GM18502 (cell line): ENCODE results near the gene GSTO2.
"Not testable (repeated sequence)": the region's sequence is repeated elsewhere in the genome, so short reads cannot be mapped to it uniquely, and the experiment has no call there.

Experiments
- ATAC-seq: cut with Tn5 transposase; IDR thresholded peaks from one replicate; pipeline ENCODE4 v1.9.1; 2021; ENCODE audit warnings: mild to moderate bottlenecking; ENCODE audit not compliant: unreplicated experiment, poor library complexity

GSTO2 gene

DNA sequence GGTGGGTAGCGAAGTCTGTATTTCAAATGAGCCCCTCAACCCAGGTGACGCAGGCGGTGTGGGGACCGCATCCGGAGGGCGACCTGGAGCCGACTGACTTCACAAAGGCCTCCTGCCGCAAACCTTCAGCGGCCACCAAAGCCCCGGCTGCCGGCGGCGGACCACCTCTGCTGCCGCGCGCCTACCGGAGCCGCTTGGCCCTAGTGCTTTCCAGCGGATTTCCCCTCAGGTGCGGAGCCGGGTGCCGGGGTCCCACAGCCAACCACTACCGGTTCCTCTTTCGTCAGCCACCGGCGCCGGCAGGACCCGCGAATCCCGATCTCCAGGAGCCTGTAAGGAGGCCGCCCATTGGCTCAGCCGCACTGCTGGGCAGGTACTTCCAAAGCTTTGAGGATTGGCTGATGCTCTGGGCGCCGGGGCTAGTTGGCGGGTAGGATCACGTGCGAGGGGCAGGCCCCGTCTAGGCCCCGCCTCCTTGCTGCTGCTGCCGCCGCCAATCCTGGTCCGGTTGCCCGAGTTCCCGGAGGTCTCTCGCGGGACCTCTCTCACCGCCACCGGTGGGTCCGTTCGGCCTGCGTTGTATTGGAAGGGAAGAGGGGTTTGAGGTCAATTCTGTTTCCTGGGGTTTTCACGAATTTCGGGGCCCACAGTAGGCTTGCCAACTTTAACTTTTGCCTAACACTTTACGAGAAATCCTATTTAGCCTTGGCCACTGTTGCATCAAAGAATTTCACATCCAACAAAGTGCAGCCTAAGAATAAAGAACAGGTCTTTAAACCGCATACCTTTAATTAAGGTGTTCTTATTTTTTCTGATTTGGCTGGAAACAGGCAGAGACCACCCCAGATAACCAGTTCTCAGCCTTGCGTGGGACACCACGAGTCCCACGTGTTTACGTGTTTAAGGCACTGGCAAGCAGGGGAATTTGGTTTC lies at the start of gene GSTO2:
GSTO2 (plus strand) TSS at position 472 of the 933 bp plus-strand sequence. CDS start 5,732 bp downstream, outside the sequence.
- ATAC-seq = peak; percentile 99

DNA sequence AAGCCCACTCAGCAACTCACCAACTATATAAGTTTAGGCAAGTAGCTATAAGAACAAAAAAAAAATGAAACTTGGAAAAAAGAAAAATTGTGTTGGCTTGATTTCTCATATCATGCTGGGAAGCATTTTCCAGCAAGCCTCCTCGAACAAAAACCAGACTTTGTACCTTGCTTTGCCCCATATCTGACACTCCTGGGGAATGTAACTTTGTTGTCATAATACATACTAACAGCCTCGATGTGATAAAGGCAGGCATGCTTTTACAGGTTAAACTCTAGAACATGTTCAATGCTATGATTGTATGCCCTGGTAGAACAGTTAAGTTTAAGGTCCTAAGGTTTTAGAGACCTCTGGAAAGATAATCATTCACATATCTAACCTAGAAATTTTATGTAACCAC lies 48.5 kb upstream of the GSTO2 start:
- ATAC-seq = no peak

DNA sequence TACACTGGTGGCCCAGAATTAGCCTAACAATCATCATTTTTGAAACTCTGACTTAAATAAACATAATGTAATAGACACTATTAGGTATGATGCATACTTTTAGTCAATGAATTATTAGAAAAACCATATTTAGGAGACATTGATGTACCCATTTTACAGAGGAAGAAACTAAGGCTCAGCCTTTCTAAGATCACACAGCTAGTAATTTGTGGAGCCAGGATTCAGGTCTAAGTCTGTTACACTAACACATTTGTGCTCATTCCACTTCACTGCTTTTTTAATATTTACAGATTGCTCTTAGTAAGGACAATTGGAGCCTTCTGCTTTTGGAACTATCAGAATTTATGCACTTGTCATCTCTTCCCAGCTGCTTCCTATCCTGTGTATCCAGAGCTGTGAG lies 45.7 kb upstream of the GSTO2 start:
- no peak for ATAC-seq

DNA sequence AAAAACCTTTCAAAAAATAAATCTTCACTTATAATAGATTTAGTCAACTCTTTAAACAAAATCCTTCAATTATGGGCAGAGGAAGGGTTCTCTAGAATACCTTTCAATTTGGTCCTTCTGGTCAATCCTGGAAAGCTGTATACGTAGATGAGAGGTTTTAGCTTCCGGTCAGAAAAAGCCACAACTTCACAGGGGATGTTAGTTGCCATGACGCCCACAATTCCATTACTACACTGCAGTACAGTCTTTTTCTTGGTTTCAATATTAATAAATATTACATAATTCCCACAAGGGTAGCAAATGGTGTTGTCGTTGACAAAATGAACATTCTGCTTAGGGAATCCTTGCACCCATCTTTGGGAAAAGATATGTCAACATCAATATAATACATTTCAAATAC lies 38.5 kb upstream of the GSTO2 start:
- ATAC-seq = no peak

DNA sequence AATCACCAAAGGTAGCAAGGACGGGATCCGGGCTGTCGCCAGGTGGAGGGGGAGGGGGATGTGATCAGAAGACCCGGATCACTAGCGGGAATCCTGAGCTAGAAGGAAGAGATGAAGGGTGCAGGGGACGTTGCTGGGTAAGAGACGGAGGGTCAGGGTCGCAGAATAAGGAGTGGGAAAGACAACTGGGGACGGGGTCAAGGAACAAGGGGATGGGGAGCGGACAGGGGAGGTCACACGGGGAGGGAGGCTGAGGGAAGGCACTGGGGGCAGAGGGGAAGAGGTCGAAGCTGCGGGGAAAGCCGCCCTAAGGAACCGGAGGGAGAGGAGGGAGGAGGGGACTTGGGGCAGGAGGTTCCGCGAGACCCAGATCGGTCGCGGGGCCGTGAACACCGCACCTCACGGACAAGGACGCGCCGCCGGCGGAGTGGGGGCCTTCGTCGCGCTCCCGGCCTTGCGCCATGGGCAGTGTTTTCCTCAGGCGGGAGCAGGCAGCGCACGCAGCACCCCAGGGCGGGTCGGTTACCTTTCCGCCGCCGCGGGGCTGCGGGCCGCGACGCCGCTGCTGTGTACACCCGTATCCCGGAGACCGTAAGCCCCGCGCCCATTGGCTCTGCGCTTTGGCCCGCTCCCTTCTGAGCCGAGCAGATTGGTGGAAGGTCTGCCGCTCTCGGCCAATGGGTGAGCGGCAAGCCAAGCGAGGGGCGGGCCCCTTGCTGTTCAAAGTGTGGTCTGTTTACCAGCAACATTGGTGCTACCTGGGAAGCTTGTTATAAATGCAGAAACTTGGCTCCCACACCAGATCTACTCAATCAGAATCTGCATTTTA lies 37.0 kb upstream of the GSTO2 start, which contains the start of gene CFAP43:
CFAP43 (minus strand) TSS at position 581 of the 829 bp plus-strand sequence; CDS start at position 463, 118 bp downstream.
- ATAC-seq = peak; percentile 100

DNA sequence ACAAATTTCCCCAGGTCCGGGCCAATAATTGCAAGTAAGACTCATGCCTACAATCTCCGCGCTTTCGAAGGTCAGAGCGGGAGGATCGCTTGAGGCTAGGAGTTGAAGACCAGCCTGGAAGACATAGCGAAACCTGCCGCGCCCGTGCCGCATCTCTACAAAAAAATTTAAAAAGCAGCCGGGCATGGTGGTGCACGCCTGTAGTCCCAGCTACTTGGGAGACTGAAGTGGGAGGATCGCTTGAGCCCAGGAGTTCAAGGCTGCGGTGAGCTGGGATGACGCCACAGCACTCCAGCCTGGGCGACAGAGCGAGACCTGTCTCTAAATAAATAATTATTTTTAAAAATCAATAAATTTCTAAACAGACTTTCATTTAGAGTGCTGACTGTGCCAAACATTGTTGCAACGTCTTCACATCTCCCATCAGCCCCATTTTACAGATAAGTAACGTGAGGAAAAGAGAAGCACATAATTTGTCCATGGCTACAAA lies 36.3 kb upstream of the GSTO2 start:
- peak; percentile 20 for ATAC-seq

DNA sequence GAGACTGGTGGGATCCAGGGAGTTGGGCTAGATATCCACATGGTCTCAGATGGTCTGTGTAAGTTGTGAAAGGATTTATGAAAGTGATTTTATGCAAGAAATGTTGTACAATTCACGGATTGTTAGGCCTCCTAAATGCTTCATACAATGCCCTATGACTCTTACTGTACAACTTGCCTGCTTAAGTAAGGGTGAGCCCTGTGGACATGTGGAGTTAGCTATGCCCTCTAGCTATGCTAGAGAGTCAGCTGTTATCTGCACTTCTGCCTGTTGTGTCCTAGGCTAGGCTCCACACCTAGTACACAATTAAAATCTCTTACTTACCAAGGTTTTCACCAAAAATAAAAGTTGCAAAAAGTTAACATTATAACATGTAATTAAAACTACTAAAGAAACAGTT lies 35.2 kb upstream of the GSTO2 start:
- ATAC-seq = no peak

DNA sequence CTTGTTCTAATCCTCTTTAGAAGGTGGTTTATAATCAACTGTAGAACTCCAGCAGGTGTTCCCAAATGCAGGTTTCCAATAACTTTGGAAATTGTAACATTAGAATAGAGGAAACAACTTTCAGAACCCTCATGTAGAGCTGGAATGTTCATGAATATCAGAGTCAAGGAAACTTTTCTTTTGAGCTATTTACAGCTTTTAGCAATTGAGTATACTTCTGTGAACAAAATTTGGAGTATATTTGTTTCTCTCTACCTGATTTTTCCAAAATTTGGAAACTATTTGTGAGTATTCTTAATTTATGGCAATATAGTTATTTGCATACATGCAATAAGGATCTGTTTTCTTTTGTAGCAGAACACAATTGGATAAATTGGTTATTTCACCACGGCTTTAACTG lies 34.0 kb upstream of the GSTO2 start:
- no peak for ATAC-seq

DNA sequence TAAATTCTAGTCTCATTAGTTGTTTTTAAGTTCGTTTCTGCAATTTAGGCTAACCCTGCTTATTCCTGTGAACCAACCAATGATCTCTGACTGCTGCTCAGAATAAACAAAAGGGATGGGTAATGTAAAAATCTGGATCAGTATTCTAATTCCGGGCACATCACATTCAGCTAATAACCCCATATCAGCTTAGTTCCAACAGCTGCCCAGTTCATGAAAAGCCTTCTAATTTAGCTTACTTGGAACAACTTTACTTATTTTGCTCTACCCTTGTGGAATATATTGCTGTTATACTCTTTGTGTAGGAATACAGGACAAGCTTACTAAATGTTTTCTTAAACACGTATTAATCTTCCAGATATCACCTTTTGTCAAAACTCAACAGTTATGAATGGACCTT lies 33.2 kb upstream of the GSTO2 start:
- no peak for ATAC-seq

DNA sequence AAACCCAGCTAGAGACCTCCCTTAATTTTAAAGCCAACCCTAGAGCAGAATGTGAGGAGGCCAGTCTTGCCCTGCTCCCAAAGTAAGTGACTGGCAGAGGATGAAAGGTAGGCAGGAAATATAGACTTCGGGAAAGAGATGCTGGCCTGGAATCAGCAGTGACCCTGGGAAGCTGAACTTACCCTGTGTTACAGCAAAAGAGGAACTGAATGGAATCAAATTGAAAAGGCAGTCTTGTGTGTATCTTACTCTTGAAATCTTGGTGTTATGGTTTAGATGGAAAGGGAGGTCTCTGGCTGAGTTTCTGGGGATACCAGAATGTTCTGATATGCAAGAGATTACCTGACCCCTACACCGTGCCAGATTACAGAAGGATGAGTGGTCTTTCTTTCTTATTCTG lies 28.9 kb upstream of the GSTO2 start:
- ATAC-seq = no peak

DNA sequence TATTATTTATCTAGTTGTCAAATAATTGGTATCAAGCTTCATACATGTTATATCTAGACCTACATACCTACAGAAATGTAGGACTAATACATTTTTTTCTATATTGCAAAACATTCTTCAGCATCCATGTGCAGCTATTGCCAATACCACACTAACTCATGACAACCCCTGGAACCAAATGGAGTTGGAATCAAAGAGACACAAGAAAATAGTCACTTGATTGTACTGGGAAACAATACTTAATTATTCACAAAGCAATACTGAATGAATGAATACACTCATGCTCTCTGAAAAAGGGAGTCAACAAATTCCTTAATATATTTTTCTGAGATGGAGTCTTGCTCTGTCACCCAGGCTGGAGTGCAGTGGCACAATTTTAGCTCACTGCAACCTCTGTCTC lies 26.4 kb upstream of the GSTO2 start:
- no peak for ATAC-seq

DNA sequence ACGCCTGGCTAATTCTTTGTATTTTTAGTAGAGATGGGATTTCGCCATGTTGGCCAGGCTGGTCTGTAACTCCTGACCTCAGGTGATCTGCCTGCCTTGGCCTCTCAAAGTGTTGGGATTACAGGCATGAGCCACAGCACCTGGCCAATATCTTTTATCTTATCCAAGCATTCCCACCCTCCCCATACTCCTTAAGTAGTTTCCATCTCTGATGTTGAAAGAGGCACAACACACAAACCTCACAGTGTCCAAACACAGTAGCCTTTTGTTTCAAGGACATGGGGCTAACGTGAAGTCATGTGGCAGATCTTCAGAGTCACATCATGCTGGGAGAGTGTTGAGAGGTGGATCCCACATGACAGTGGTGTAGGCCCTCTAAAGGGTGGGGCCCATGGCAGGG lies 26.0 kb upstream of the GSTO2 start:
- not testable (repeated sequence) for ATAC-seq

DNA sequence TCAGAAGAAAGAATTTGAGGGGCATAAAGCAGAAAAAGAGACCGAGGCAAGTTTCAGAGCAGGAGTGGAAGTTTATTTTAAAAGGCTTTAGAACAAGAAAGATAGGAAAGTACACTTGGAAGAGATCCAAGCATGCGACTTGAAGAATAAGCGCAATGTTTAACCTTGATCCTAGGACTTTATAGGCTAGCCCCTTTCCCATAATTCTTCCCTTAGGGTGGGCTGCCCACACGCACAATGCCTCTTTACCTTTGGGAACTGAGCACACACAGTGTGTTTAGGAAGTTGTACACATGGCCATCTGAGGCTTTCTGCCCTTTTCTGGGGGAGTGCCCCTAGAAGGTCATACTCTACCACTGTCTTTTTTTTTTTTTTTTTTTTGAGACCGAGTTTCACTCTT lies 25.5 kb upstream of the GSTO2 start:
- no peak for ATAC-seq

DNA sequence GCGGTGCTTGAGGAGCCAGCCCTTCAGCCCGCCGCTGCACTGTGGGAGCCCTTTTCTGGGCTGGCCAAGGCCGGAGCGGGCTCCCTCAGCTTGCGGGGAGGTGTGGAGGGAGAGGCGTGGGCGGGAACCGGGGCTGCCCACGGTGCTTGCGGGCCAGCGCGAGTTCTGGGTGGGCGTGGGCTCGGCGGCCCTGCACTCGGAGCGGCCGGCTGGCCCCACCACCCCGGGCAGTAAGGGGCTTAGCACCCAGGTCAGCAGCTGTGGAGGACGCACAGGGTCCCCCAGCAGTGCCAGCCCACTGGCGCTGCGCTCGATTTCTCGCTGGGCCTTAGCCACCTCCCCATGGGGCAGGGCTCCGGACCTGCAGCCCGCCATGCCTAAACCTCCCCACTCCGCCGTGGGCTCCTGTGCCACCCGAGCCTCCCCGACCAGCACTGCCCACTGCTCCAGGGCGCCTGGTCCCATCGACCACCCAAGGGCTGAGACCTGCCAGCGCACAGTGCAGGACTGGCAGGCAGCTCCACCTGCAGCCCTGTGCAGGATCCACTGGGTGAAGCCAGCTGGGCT lies 23.8 kb upstream of the GSTO2 start:
- ATAC-seq = no peak

DNA sequence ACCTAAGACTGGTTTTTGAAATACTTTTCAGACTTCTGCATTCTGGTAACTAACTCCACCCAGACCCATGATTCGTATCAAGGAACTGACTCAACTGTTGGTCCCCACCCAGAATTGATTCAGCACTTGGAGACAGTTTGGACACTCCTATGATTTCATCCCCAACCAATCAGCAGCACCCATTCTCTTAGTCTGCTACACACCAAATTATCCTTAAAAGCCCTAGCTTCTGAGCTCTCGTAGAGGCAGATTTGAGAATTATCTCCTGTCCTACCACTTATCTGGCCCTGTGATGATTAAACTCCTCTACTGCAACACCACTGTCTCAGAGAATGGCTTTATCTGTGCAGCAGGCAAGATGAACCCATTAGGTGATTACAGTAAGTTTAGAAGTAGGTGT lies 22.0 kb upstream of the GSTO2 start:
- no peak for ATAC-seq

DNA sequence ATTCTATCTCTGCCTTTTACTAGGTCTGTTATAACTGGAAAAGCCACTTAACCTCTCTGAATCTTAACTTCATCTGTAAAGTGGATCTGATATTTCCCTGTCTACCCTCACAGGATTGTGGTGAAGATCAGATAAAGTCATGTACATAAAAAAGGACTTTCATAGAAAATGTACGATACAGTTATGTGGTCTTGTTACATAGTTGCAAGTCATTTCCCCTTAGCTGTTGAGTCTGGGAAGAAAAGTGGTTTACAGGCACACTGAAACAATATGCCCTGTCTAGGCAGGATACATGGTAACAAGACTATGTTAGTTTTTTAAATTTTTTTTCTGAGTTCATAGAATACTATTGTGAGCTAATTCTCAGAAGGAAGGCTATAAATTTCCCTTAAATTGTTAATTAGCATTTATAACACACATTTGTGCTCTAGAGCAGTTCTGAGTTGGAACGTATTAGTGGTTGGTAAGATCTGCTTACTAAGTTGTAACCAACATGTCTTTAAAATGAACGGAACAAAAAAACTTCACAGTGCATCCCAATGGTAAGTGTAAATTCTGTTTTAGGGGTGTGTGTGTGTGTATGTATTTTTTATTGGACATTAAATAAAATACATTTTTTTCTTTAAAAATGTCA lies 21.4 kb upstream of the GSTO2 start:
- ATAC-seq = no peak

DNA sequence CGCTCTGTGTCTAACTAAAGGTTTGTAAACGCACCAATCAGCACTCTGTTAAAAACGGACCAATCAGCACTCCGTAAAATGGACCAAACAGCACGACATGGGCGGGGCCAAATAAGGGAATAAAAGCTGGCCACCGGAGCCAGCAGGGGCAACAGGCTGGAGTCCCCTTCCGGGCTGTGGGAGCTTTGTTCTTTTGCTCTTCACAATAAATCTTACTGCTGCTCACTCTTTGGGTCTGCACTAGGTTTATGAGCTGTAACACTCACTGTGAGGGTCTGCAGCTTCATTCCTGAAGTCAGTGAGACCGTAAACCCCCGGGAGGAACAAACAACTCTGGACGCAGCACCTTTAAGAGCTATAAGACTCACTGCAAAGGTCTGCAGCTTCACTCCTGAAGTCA lies 20.1 kb upstream of the GSTO2 start:
- ATAC-seq = not testable (repeated sequence)

DNA sequence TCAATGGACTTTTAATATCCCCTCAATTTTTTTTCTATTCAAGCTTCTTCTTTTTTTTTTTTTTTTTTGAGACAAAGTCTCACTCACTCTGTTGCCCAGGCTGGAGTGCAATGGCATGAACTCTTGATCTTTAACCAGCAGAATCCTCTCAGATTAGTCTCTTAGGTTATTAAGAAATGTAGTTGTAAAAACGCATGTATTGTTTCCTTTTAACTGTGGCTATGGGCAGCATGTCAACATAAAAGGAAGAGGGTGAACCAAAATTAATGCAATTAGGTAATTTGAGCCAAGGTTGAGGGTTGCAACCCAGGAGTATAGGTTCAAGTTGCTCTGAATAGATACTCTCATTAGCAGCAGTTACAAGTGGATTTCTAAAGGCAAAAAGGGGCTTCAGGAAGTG lies 18.6 kb upstream of the GSTO2 start:
- ATAC-seq = no peak

DNA sequence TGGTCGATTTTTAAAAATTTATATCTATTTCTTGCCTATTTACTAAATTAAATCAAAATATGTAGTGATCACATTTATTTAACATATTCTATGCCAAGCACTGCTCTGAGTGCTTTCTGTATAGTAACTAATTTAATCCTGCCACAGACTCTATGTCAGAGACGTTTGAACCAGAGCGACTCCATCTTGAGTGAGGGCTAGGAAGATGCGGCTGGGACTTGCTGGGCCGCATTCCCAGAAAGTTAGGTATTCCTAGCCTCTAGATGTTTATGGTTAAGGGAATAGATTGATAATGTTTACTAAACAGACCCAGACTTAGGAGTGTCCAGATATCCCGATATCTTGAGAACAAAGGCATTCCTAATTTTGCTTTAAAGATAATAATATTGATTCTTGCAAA lies 17.5 kb upstream of the GSTO2 start:
- no peak for ATAC-seq

DNA sequence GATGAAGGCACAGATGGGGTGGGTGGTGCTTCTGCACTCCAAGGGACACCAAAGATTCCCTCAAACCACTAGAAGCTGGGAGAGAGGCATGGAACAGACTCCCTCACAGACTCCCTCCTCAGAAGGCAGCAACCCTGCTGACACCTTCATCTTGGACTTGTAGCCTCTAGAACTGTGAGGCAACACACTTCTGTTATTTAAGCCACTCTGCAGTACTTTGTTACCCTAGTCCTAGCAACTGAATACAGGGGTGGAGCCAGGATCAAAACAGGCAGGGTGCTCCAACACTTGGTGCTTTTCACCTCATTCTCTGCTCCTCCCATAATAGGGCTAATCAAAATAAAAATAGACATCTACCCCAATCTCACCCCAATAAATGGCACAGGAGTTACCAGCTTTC lies 16.6 kb upstream of the GSTO2 start:
- no peak for ATAC-seq
